H9 (cell line): ENCODE measurements around the gene TRIP11. TPM values are rescaled to one million over a fixed set of nuclear protein-coding genes. Genes with fewer than 3 reads are reported as not detected.

Experiments used
- DNase-seq: peaks from one replicate; pipeline ENCODE4 v3.0.0-alpha.2; 2017
- H2AFZ ChIP-seq: one replicate; pipeline ENCODE4 v1.6.1; 2013; ENCODE audit warnings: mild to moderate bottlenecking, low read length, control low read depth, moderate library complexity
- H2AK5ac ChIP-seq: 2 replicates; pipeline ENCODE4 v1.6.1; 2013; ENCODE audit warnings: low read length, control low read depth, mixed read lengths; ENCODE audit not compliant: insufficient read length
- H2BK120ac ChIP-seq: one replicate; pipeline ENCODE4 v1.6.1; 2013; ENCODE audit warnings: low read depth, mild to moderate bottlenecking, low read length, control low read depth, inconsistent platforms; ENCODE audit not compliant: poor library complexity, severe bottlenecking
- H2BK12ac ChIP-seq: 2 replicates; pipeline ENCODE4 v1.6.1; 2013; ENCODE audit warnings: low read length, control low read depth, mixed read lengths, low read depth; ENCODE audit not compliant: insufficient read length
- H2BK15ac ChIP-seq: 2 replicates; pipeline ENCODE4 v1.6.1; 2013; ENCODE audit warnings: low read depth, low read length, control low read depth
- H2BK20ac ChIP-seq: one replicate; pipeline ENCODE4 v1.6.1; 2013; ENCODE audit warnings: low read depth, mild to moderate bottlenecking, low read length, control low read depth, inconsistent platforms; ENCODE audit not compliant: poor library complexity, severe bottlenecking
- H2BK5ac ChIP-seq: 2 replicates; pipeline ENCODE4 v1.6.1; 2013; ENCODE audit warnings: low read length, control low read depth, mixed read lengths; ENCODE audit not compliant: insufficient read length
- H3K14ac ChIP-seq: 2 replicates; pipeline ENCODE4 v1.6.1; 2013; ENCODE audit warnings: low read length, control low read depth; ENCODE audit not compliant: insufficient read depth
- H3K18ac ChIP-seq: 2 replicates; pipeline ENCODE4 v1.6.1; 2013; ENCODE audit warnings: low read depth, mild to moderate bottlenecking, mixed read lengths, low read length, control low read depth; ENCODE audit not compliant: insufficient read length
- H3K23ac ChIP-seq: 2 replicates; pipeline ENCODE4 v1.6.1; 2013; ENCODE audit warnings: low read length, control low read depth, mixed read lengths, low read depth; ENCODE audit not compliant: insufficient read length
- H3K23me2 ChIP-seq: 2 replicates; pipeline ENCODE4 v1.6.1; 2013; ENCODE audit warnings: low read depth, mild to moderate bottlenecking, mixed read lengths, low read length, control low read depth; ENCODE audit not compliant: insufficient read length, poor library complexity, severe bottlenecking
- H3K27ac ChIP-seq: 2 replicates; pipeline ENCODE4 v1.5.1; 2013; ENCODE audit warnings: low read length, control low read depth, mixed read lengths, low read depth; ENCODE audit not compliant: insufficient read length
- H3K27me3 ChIP-seq: 2 replicates; pipeline ENCODE4 v1.6.1; 2013; ENCODE audit warnings: low read length, control low read depth, inconsistent platforms; ENCODE audit not compliant: insufficient read depth
- H3K4ac ChIP-seq: 2 replicates; pipeline ENCODE4 v1.6.1; 2013; ENCODE audit warnings: low read depth, mild to moderate bottlenecking, control low read depth, inconsistent platforms, low read length, moderate library complexity
- H3K4me1 ChIP-seq: 2 replicates; pipeline ENCODE4 v1.6.1; 2013; ENCODE audit warnings: low read length, control low read depth, inconsistent platforms; ENCODE audit not compliant: insufficient read depth
- H3K4me2 ChIP-seq: 2 replicates; pipeline ENCODE4 v1.6.1; 2013; ENCODE audit warnings: low read length, control low read depth, mixed read lengths; ENCODE audit not compliant: insufficient read length, insufficient read depth
- H3K56ac ChIP-seq: 2 replicates; pipeline ENCODE4 v1.6.1; 2013; ENCODE audit warnings: low read depth, mild to moderate bottlenecking, mixed read lengths, low read length, control low read depth; ENCODE audit not compliant: insufficient read length
- H3K79me1 ChIP-seq: 2 replicates; pipeline ENCODE4 v1.6.1; 2013; ENCODE audit warnings: low read depth, mild to moderate bottlenecking, moderate library complexity, low read length, control low read depth, inconsistent platforms; ENCODE audit not compliant: insufficient read depth, poor library complexity, severe bottlenecking
- H3K79me2 ChIP-seq: 2 replicates; pipeline ENCODE4 v1.6.1; 2013; ENCODE audit warnings: low read length, control low read depth, inconsistent platforms; ENCODE audit not compliant: insufficient read depth
- H3K9ac ChIP-seq: 2 replicates; pipeline ENCODE4 v1.6.1; 2013; ENCODE audit warnings: low read length, control low read depth, mixed read lengths; ENCODE audit not compliant: insufficient read length; ENCODE audit errors: extremely low read depth
- H3K9me3 ChIP-seq: one replicate; pipeline ENCODE4 v1.6.1; 2013; ENCODE audit warnings: low read depth, low read length, inconsistent platforms; ENCODE audit not compliant: control insufficient read depth
- H3T11ph ChIP-seq: one replicate; pipeline ENCODE4 v1.6.1; 2013; ENCODE audit warnings: mild to moderate bottlenecking, low read length, control low read depth, inconsistent platforms
- H4K20me1 ChIP-seq: one replicate; pipeline ENCODE4 v1.6.1; 2013; ENCODE audit not compliant: control insufficient read depth, insufficient read length, insufficient read depth
- H4K5ac ChIP-seq: 2 replicates; pipeline ENCODE4 v1.6.1; 2013; ENCODE audit warnings: low read depth, mild to moderate bottlenecking, mixed read lengths, low read length, control low read depth; ENCODE audit not compliant: insufficient read length
- H4K8ac ChIP-seq: replicated peaks from 2 replicates; pipeline ENCODE4 v1.6.1; 2013; ENCODE audit warnings: low read length, control low read depth, mixed read lengths, low read depth; ENCODE audit not compliant: insufficient read length
- H4K91ac ChIP-seq: 2 replicates; pipeline ENCODE4 v1.6.1; 2013; ENCODE audit warnings: low read depth, mild to moderate bottlenecking, moderate library complexity, mixed read lengths, low read length, control low read depth; ENCODE audit not compliant: insufficient read length
- H3K27ac Mint-ChIP-seq, 3 experiments: 2 replicates in 2 of 3; 3 replicates in 1 of 3; pipeline ENCODE4 v1.8.0; 2020 to 2021; ENCODE audit warnings: mixed read lengths in 3 of 3, mild to moderate bottlenecking in 1 of 3, moderate library complexity in 1 of 3
- H3K27me3 Mint-ChIP-seq: 2 replicates; pipeline ENCODE4 v1.8.0; 2021; ENCODE audit warnings: low read depth, mild to moderate bottlenecking, moderate library complexity, mixed read lengths
- H3K36me3 Mint-ChIP-seq, 3 experiments: 2 replicates in 2 of 3; 3 replicates in 1 of 3; pipeline ENCODE4 v1.8.0; 2020 to 2021; ENCODE audit warnings: low read depth in 3 of 3, mixed read lengths in 3 of 3; ENCODE audit not compliant: insufficient read depth in 1 of 3
- H3K4me1 Mint-ChIP-seq, 2 experiments: 2 replicates each; pipeline ENCODE4 v1.8.0; 2020; ENCODE audit warnings: mixed read lengths in 2 of 2
- H3K4me3 Mint-ChIP-seq, 2 experiments: 2 replicates in 1 of 2; 3 replicates in 1 of 2; pipeline ENCODE4 v1.8.0; 2020 to 2021; ENCODE audit warnings: mild to moderate bottlenecking in 2 of 2, mixed read lengths in 2 of 2, moderate library complexity in 1 of 2
- H3K9me3 Mint-ChIP-seq, 2 experiments: 2 replicates in 1 of 2; 3 replicates in 1 of 2; pipeline ENCODE4 v1.8.0; 2020; ENCODE audit warnings: mild to moderate bottlenecking in 2 of 2, mixed read lengths in 2 of 2, moderate library complexity in 1 of 2
- CTCF ChIP-seq: fragments of 200-600 bp; sonication (generic); conservative IDR thresholded peaks from 3 replicates; pipeline ENCODE4 v1.8.0; 2021; ENCODE audit warnings: antibody characterized with exemption, mild to moderate bottlenecking
- WGBS: extraction: QIAGEN DNeasy Blood & Tissue Kit; methylation state at CpG from one replicate; pipeline ENCODE4 v1.1.7; 2013; ENCODE audit warnings: missing lambda C conversion rate, low lambda C conversion rate, mixed read lengths; ENCODE audit not compliant: insufficient read length; ENCODE audit errors: extremely low coverage; 5-methylcytosine and 5-hydroxymethylcytosine counted together
- total RNA-seq: library from RNA; stranded (reverse); gene quantifications from 2 replicates; pipeline ENCODE4 v1.2.1, GENCODE V29; 2021

Gene TRIP11
- total RNA-seq, 1 experiment from 2014 or later: 33.5 TPM

- no peaks in the 10 kb centered on the region for H3K23me2 ChIP-seq
- no peak overlapping the region for H2BK15ac ChIP-seq
- no peak overlapping the region for H2BK12ac ChIP-seq
- H2AK5ac ChIP-seq: no peak overlapping the region
- H3K27me3 Mint-ChIP-seq: no peaks in the 10 kb centered on the region
- H3K4ac ChIP-seq: no peak overlapping the region
- H3K27ac ChIP-seq: no peak overlapping the region
- H3K56ac ChIP-seq: no peak overlapping the region
- H3K36me3 Mint-ChIP-seq: peaks cover 6 to 42% (median 41%) of the 10 kb centered on the region in 3 experiments; a peak in 6 of 7 replicates
- no peak overlapping the region for H3K18ac ChIP-seq
- H3K79me1 ChIP-seq: no peaks in the 10 kb centered on the region
- no peak for DNase-seq
- no peak overlapping the region for H3K9ac ChIP-seq
- no peaks in the 10 kb centered on the region for H3K9me3 ChIP-seq
- no peak overlapping the region for H2AFZ ChIP-seq
- no peak overlapping the region for H2BK20ac ChIP-seq
- no peak overlapping the region for H3K14ac ChIP-seq
- H3K27ac Mint-ChIP-seq: no peak overlapping the region
- H3K4me2 ChIP-seq: no peak overlapping the region
- H3K4me1 Mint-ChIP-seq: no peaks in the 10 kb centered on the region
- TF ChIP-seq CTCF: no peak
- WGBS: no CpG with 5 or more reads among the region's 2 CpGs
- H4K20me1 ChIP-seq: no peaks in the 10 kb centered on the region
- H2BK120ac ChIP-seq: no peak overlapping the region
- no peak overlapping the region for H2BK5ac ChIP-seq
- H3K4me3 Mint-ChIP-seq: no peak overlapping the region
- H3K23ac ChIP-seq: no peak overlapping the region
- no peak overlapping the region for H4K5ac ChIP-seq
- no peaks in the 10 kb centered on the region for H3K27me3 ChIP-seq
- H3T11ph ChIP-seq: no peak overlapping the region
- no peak overlapping the region for H4K91ac ChIP-seq
- no peaks in the 10 kb centered on the region for H3K9me3 Mint-ChIP-seq
- H3K79me2 ChIP-seq: no peaks in the 10 kb centered on the region
- H4K8ac ChIP-seq: no peak overlapping the region
- H3K4me1 ChIP-seq: no peaks in the 10 kb centered on the region
Observed at GRCh38 chr14:92004062-92004461, 35.8 kb downstream of the TRIP11 start.
